SH-SY5Y (cell line): ENCODE data around the gene GRAMD2B.

Experiments used
- GATA2 ChIP-seq: IDR thresholded peaks from 2 replicates; pipeline ENCODE4 v1.6.1; 2011; ENCODE audit warnings: mild to moderate bottlenecking, low read depth, low read length
- GATA3 ChIP-seq: IDR thresholded peaks from 2 replicates; pipeline ENCODE4 v1.6.1; 2011; ENCODE audit warnings: low read depth, mild to moderate bottlenecking, low read length, moderate library complexity

The GRAMD2B gene

GRCh38 chr5:126542441-126542840 lies 119.2 kb downstream of the GRAMD2B start:
- TF ChIP-seq GATA2 (no peak), GATA3 (no peak)

GRCh38 chr5:126543009-126543408 lies 119.8 kb downstream of the GRAMD2B start:
- TF ChIP-seq GATA3 = no peak
- TF ChIP-seq GATA2 = no peak

- TF ChIP-seq GATA2 (no peak), GATA3 (no peak)
Measured at GRCh38 chr5:126543660-126544059, 120.5 kb downstream of the GRAMD2B start.
